Natural killer cell (primary cell): ENCODE measurements around the gene PRSS22. TPM values are rescaled to one million over a fixed set of nuclear protein-coding genes. Genes with fewer than 3 reads are reported as not detected.

Experiments
- ATAC-seq, 3 donors: fragments of 150-1000 bp in 2 of 3; fragments of 200-7000 bp in 1 of 3; cut with Tn5 transposase; 1 replicate in 1 of 3; 2 replicates in 2 of 3; pipeline ENCODE4 v1.10.0; 2021; ENCODE audit warnings: mild to moderate bottlenecking in 2 of 3, moderate library complexity in 2 of 3
- DNase-seq, 2 donors: peaks; one replicate each; pipeline versions ENCODE4 v3.0.0 to v3.0.0-alpha.2; 2013 to 2021; ENCODE audit warnings: mixed read lengths in 1 of 2
- H3K27ac ChIP-seq: one replicate; pipeline ENCODE4 v1.5.1; 2013; ENCODE audit warnings: mild to moderate bottlenecking, low read length
- H3K27me3 ChIP-seq: one replicate; pipeline ENCODE4 v1.6.1; 2013; ENCODE audit warnings: low read length; ENCODE audit not compliant: control insufficient read depth, insufficient read depth
- H3K36me3 ChIP-seq: one replicate; pipeline ENCODE4 v1.6.1; 2013; ENCODE audit warnings: low read length; ENCODE audit not compliant: control insufficient read depth, insufficient read depth
- H3K4me1 ChIP-seq: one replicate; pipeline ENCODE4 v1.6.1; 2013; ENCODE audit warnings: low read length; ENCODE audit not compliant: control insufficient read depth, insufficient read depth
- H3K4me3 ChIP-seq: one replicate; pipeline ENCODE4 v1.5.1; 2013; ENCODE audit warnings: low read length
- H3K9me3 ChIP-seq: one replicate; pipeline ENCODE4 v1.6.1; 2013; ENCODE audit warnings: low read length; ENCODE audit not compliant: control insufficient read depth, insufficient read depth
- H3K27ac Mint-ChIP-seq, 2 donors: one replicate each; pipeline ENCODE4 v1.8.0; 2022; ENCODE audit warnings: mild to moderate bottlenecking in 2 of 2, mixed read lengths in 2 of 2, moderate library complexity in 1 of 2
- H3K27me3 Mint-ChIP-seq, 2 donors: one replicate each; pipeline ENCODE4 v1.8.0; 2022; ENCODE audit warnings: low read depth in 2 of 2, mixed read lengths in 2 of 2
- H3K36me3 Mint-ChIP-seq: one replicate; pipeline ENCODE4 v1.8.0; 2022; ENCODE audit warnings: mixed read lengths
- H3K4me1 Mint-ChIP-seq, 2 donors: one replicate each; pipeline ENCODE4 v1.8.0; 2022; ENCODE audit warnings: mixed read lengths in 2 of 2
- H3K4me3 Mint-ChIP-seq: one replicate; pipeline ENCODE4 v1.8.0; 2022; ENCODE audit warnings: mild to moderate bottlenecking, moderate library complexity, mixed read lengths
- H3K9me3 Mint-ChIP-seq, 2 donors: one replicate each; pipeline ENCODE4 v1.8.0; 2022; ENCODE audit warnings: mixed read lengths in 2 of 2
- WGBS: methylation state at CpG from one replicate; pipeline ENCODE4 v1.1.7; 2013; ENCODE audit warnings: missing lambda C conversion rate; ENCODE audit not compliant: insufficient coverage; 5-methylcytosine and 5-hydroxymethylcytosine counted together
- intact Hi-C: fragments of 100-400 bp; cut with micrococcal nuclease; formaldehyde crosslinking; loops from one replicate; pipeline ENCODE4 v1.14.2; 2022
- total RNA-seq, 4 donors: library from RNA; stranded (reverse); fragments of 120-200 nt in 1 of 4; gene quantifications; one replicate each; pipeline versions ENCODE4 v1.2.3 to v1.2.4, GENCODE V29; 2013 to 2022
- TF ChIP-seq, protein P1 (sequence below): fragments of 200-600 bp; IDR thresholded peaks from one replicate; pipeline ENCODE4 v1.8.0; 2022; ENCODE audit warnings: antibody characterized with exemption

The PRSS22 gene
- total RNA-seq, 3 donors from 2014 or later (not counting 1 experiment from before 2014, with no cell fraction given): 1.5 to 7.7 (median 3.3) TPM

DNA sequence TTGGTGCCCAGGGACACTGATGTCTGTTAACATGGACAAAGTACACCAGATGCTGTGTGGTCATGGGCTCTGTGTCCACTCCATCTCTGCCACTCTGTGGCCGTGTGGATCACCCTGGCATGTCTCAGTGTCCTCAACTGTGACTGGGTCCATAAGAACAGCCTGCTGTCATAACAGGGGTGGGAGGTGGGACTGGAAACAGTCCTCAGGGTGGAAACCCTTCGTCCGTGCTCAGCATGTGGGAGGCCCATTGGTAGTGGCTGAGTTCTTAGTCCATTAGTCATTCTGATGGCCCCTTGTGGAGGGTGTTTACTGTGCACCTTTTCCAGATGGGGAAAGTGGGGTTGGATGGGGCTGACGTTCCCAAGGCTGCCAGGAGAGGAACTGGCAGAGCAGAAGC, 37.8 kb upstream of the PRSS22 start:
- H3K4me3 ChIP-seq: no peak overlapping the region
- no peak overlapping the region for H3K4me3 Mint-ChIP-seq
- no peaks in the 10 kb centered on the region for H3K9me3 ChIP-seq
- intact Hi-C loops: no loop called here
- DNase-seq (no peak), ATAC-seq (no peak)
- H3K36me3 ChIP-seq: peaks cover 3% of the 10 kb centered on the region
- H3K4me1 ChIP-seq: no peaks in the 10 kb centered on the region
- H3K27ac Mint-ChIP-seq: no peak overlapping the region
- no peaks in the 10 kb centered on the region for H3K27me3 ChIP-seq
- H3K4me1 Mint-ChIP-seq: no peaks in the 10 kb centered on the region
- no peaks in the 10 kb centered on the region for H3K36me3 Mint-ChIP-seq
- H3K9me3 Mint-ChIP-seq: no peaks in the 10 kb centered on the region
- 95% methylated on average over 4 of the region's 4 CpGs for WGBS
- TF ChIP-seq, protein P1, sequence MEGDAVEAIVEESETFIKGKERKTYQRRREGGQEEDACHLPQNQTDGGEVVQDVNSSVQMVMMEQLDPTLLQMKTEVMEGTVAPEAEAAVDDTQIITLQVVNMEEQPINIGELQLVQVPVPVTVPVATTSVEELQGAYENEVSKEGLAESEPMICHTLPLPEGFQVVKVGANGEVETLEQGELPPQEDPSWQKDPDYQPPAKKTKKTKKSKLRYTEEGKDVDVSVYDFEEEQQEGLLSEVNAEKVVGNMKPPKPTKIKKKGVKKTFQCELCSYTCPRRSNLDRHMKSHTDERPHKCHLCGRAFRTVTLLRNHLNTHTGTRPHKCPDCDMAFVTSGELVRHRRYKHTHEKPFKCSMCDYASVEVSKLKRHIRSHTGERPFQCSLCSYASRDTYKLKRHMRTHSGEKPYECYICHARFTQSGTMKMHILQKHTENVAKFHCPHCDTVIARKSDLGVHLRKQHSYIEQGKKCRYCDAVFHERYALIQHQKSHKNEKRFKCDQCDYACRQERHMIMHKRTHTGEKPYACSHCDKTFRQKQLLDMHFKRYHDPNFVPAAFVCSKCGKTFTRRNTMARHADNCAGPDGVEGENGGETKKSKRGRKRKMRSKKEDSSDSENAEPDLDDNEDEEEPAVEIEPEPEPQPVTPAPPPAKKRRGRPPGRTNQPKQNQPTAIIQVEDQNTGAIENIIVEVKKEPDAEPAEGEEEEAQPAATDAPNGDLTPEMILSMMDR: no peak
- H3K27me3 Mint-ChIP-seq: no peaks in the 10 kb centered on the region
- no peak overlapping the region for H3K27ac ChIP-seq

DNA sequence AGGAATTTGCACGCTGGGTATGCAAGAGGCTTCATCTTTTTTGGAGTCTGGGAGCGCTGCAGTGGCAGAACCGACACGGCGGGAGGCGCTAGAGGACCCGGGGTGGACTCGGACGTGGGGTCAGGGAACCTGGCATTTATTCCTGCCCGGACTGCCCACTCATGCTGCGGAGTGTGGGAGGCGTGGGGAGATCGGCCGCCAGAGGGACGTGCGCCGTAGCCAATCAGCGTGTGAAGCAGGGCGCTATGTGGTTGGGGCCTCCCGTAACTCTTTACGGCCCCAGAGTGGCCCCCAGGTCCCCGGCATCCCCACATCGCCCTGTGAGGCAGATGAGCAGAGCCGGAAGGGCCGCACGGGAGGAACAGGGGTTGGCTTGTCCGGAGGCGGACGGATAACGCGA, 36.3 kb upstream of the PRSS22 start:
- no peak for ATAC-seq
- Histone ChIP-seq H3K36me3 (peaks cover 3% of the 10 kb centered on the region), H3K4me1 (no peaks in the 10 kb centered on the region), H3K4me3 (no peak overlapping the region), H3K27me3 (no peaks in the 10 kb centered on the region), H3K27ac (no peak overlapping the region), H3K9me3 (no peaks in the 10 kb centered on the region)
- TF ChIP-seq, protein P1: no peak
- H3K36me3 Mint-ChIP-seq: no peaks in the 10 kb centered on the region
- 94% methylated on average over 31 of the region's 31 CpGs for WGBS
- no peaks in the 10 kb centered on the region for H3K4me1 Mint-ChIP-seq
- no peaks in the 10 kb centered on the region for H3K27me3 Mint-ChIP-seq
- no peak overlapping the region for H3K4me3 Mint-ChIP-seq
- intact Hi-C loops: no loop called here
- no peak overlapping the region for H3K27ac Mint-ChIP-seq
- H3K9me3 Mint-ChIP-seq: no peaks in the 10 kb centered on the region
- DNase-seq: no peak

DNA sequence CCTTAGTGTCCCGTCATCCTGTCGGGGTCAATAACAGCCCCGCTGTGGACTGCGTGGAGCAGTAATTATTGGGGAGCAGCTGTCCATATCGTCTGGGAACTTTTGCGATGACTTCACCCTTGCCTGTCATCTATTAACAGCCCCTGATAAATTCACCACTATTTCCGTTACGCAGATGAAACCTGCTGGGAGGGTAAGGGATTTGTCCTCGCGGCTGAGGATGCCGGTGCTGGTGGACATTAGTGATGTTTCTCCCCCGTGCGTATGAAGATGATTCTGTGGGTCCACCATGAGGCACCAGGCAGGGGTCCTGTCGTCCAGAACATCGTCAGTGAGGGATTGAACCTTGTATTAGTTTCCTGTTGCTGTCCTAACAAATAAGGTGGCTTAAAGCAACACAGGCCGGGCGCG, 26.1 kb upstream of the PRSS22 start:
- Mint-ChIP-seq H3K27me3 (no peaks in the 10 kb centered on the region), H3K4me1 (peaks cover 7 to 18% of the 10 kb centered on the region in 2 donors), H3K9me3 (no peaks in the 10 kb centered on the region), H3K4me3 (peak overlapping the region; percentile 81), H3K36me3 (no peaks in the 10 kb centered on the region), H3K27ac (peak overlapping the region; percentile 94 to 96)
- intact Hi-C loops: loop anchor here (5.0 kb wide), 1 partner anchor 42 kb away; no protein-coding TSS in a partner anchor
- Histone ChIP-seq H3K36me3 (no peaks in the 10 kb centered on the region), H3K4me1 (peaks cover 15% of the 10 kb centered on the region), H3K27me3 (no peaks in the 10 kb centered on the region), H3K27ac (no peak overlapping the region), H3K4me3 (no peak overlapping the region), H3K9me3 (no peaks in the 10 kb centered on the region)
- DNase-seq (no peak), ATAC-seq (no peak)
- TF ChIP-seq, protein P1: no peak
- 84% methylated on average over 16 of the region's 18 CpGs for WGBS

DNA sequence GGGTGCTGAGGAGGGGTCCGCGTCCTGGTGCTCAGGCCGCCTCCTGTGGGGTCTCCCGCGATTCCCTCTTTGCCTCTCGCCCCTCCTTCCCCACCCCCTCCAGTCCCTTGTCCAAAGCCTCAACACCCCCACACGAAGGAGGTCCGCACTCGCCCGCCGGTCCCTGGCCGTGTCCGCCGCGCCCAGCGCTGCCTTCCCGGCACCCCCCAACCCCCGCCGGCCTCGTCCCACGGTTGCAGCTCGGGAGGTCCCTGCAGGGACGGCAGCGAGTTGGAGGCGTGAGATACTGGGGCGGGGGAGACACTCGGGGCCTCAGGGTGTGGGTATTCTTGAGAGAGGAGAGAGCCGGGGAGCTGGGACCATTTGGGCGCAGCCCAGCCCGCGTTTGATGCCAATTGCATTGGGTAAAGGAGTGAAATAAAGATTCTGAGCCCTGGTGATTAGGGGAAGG, 25.5 kb upstream of the PRSS22 start:
- Histone ChIP-seq H3K4me3 (peak overlapping the region; percentile 66), H3K27me3 (no peaks in the 10 kb centered on the region), H3K36me3 (no peaks in the 10 kb centered on the region), H3K9me3 (no peaks in the 10 kb centered on the region), H3K4me1 (peaks cover 15% of the 10 kb centered on the region), H3K27ac (peak overlapping the region; percentile 91)
- Mint-ChIP-seq H3K27ac (peak overlapping the region; percentile 94 to 96), H3K9me3 (no peaks in the 10 kb centered on the region), H3K27me3 (no peaks in the 10 kb centered on the region), H3K4me3 (peak overlapping the region; percentile 89), H3K36me3 (no peaks in the 10 kb centered on the region), H3K4me1 (peaks cover 7 to 18% of the 10 kb centered on the region in 2 donors)
- under 1% methylated on average over 31 of the region's 31 CpGs for WGBS
- ATAC-seq (no peak), DNase-seq (peak in 1 of 2 donors; percentile 34)
- intact Hi-C loops: loop anchor here (1.0 to 5.0 kb wide), 3 partner anchors 22 to 43 kb away; no protein-coding TSS in a partner anchor
- TF ChIP-seq, protein P1: no peak
